ENCODE measurements around the gene CCNF.

DNA sequence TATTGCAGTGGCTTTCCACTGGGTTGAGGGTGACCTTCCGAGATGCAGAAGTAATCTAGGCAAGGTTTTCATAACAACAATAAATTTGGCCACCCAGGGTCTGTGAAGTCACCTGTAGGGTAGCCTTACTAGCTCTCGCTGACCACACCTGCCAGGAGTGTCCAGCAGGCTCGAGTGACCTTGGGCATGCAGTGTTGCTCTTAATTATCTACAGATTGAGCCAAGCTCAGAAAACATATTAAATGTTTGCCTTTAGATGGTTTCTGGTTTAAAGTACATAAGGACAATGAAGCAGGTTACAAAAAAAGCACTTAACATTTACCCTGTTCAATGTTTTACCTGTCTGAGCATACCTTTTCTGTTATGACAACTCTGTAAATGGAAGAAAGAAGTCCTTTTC, 47.5 kb downstream of the CCNF start:
- TF ChIP-seq, protein P1, sequence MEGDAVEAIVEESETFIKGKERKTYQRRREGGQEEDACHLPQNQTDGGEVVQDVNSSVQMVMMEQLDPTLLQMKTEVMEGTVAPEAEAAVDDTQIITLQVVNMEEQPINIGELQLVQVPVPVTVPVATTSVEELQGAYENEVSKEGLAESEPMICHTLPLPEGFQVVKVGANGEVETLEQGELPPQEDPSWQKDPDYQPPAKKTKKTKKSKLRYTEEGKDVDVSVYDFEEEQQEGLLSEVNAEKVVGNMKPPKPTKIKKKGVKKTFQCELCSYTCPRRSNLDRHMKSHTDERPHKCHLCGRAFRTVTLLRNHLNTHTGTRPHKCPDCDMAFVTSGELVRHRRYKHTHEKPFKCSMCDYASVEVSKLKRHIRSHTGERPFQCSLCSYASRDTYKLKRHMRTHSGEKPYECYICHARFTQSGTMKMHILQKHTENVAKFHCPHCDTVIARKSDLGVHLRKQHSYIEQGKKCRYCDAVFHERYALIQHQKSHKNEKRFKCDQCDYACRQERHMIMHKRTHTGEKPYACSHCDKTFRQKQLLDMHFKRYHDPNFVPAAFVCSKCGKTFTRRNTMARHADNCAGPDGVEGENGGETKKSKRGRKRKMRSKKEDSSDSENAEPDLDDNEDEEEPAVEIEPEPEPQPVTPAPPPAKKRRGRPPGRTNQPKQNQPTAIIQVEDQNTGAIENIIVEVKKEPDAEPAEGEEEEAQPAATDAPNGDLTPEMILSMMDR (IDR thresholded peaks at IDR 0.05), result no peak
- no peak for TF ChIP-seq POLR2AphosphoS5 (IDR thresholded peaks at IDR 0.05; ENCODE audit: low read depth, low read length)
- TF ChIP-seq, protein P2, sequence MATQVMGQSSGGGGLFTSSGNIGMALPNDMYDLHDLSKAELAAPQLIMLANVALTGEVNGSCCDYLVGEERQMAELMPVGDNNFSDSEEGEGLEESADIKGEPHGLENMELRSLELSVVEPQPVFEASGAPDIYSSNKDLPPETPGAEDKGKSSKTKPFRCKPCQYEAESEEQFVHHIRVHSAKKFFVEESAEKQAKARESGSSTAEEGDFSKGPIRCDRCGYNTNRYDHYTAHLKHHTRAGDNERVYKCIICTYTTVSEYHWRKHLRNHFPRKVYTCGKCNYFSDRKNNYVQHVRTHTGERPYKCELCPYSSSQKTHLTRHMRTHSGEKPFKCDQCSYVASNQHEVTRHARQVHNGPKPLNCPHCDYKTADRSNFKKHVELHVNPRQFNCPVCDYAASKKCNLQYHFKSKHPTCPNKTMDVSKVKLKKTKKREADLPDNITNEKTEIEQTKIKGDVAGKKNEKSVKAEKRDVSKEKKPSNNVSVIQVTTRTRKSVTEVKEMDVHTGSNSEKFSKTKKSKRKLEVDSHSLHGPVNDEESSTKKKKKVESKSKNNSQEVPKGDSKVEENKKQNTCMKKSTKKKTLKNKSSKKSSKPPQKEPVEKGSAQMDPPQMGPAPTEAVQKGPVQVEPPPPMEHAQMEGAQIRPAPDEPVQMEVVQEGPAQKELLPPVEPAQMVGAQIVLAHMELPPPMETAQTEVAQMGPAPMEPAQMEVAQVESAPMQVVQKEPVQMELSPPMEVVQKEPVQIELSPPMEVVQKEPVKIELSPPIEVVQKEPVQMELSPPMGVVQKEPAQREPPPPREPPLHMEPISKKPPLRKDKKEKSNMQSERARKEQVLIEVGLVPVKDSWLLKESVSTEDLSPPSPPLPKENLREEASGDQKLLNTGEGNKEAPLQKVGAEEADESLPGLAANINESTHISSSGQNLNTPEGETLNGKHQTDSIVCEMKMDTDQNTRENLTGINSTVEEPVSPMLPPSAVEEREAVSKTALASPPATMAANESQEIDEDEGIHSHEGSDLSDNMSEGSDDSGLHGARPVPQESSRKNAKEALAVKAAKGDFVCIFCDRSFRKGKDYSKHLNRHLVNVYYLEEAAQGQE (IDR thresholded peaks at IDR 0.05; ENCODE audit: insufficient read depth in 1 of 2, low read depth in 2 of 2, low read length in 1 of 2), result no peak
- no peak for TF ChIP-seq TCF7L2 (IDR thresholded peaks at IDR 0.05; ENCODE audit: low read depth, low read length)

All from Panc1 (cell line).